HAP-1 (cell line): Measurements from ENCODE around the gene HMG20B.
"Not testable (repeated sequence)": the region's sequence is repeated elsewhere in the genome, so short reads cannot be mapped to it uniquely, and the experiment has no call there.

Source experiments
- DNase-seq, 2 experiments: peaks; one replicate each; pipeline ENCODE4 v3.0.0-alpha.2; 2016 to 2020; ENCODE audit warnings: low spot score in 2 of 2
- H3K27me3 ChIP-seq: fragments of 250-450 bp; sonication (Bioruptor Pico); 2 replicates; pipeline ENCODE4 v1.5.1; 2020; ENCODE audit warnings: low read depth, mild to moderate bottlenecking, moderate library complexity
- H3K36me3 ChIP-seq: fragments of 250-450 bp; sonication (Bioruptor Pico); replicated peaks from 2 replicates; pipeline ENCODE4 v1.5.1; 2020; ENCODE audit warnings: mild to moderate bottlenecking
- H3K4me1 ChIP-seq: fragments of 250-450 bp; sonication (Bioruptor Pico); 2 replicates; pipeline ENCODE4 v1.5.1; 2020; ENCODE audit warnings: mild to moderate bottlenecking
- H3K4me3 ChIP-seq: fragments of 250-450 bp; sonication (Bioruptor Pico); 2 replicates; pipeline ENCODE4 v1.5.1; 2020; ENCODE audit warnings: mild to moderate bottlenecking, moderate library complexity
- H3K9me3 ChIP-seq: fragments of 250-450 bp; sonication (Bioruptor Pico); 2 replicates; pipeline ENCODE4 v1.5.1; 2020; ENCODE audit warnings: mild to moderate bottlenecking, moderate library complexity
- in situ Hi-C: fragments of 300-500 bp; cut with MboI; formaldehyde crosslinking; loops from 3 replicates; pipeline ENCODE4 v1.14.3; 2020; ENCODE audit warnings: low sequenced_read_pairs, inconsistent platforms, mixed read lengths

Gene HMG20B

GRCh38 chr19:3575949-3576673 is 3.4 kb downstream of the HMG20B start:
- no peak overlapping the region for H3K4me3 ChIP-seq
- no peak for DNase-seq
- no peaks in the 10 kb centered on the region for H3K9me3 ChIP-seq
- H3K4me1 ChIP-seq: peaks cover 4% of the 10 kb centered on the region
- no peaks in the 10 kb centered on the region for H3K27me3 ChIP-seq
- peaks cover 22% of the 10 kb centered on the region for H3K36me3 ChIP-seq
- in situ Hi-C loops: no loop called here

- H3K9me3 ChIP-seq: no peaks in the 10 kb centered on the region
- peaks cover 22% of the 10 kb centered on the region for H3K36me3 ChIP-seq
- peak in 1 of 2 experiments; percentile 32 for DNase-seq
- H3K4me3 ChIP-seq: no peak overlapping the region
- peaks cover 4% of the 10 kb centered on the region for H3K4me1 ChIP-seq
- H3K27me3 ChIP-seq: no peaks in the 10 kb centered on the region
- in situ Hi-C loops: no loop called here
Measured at GRCh38 chr19:3576696-3577443, 4.1 kb downstream of the HMG20B start.

- no peak for DNase-seq
- in situ Hi-C loops: no loop called here
- Histone ChIP-seq H3K4me1 (no peaks in the 10 kb centered on the region), H3K9me3 (no peaks in the 10 kb centered on the region), H3K4me3 (no peak overlapping the region), H3K36me3 (peaks cover 22% of the 10 kb centered on the region), H3K27me3 (no peaks in the 10 kb centered on the region)
Measured at GRCh38 chr19:3577723-3578344, 5.1 kb downstream of the HMG20B start.

GRCh38 chr19:3578390-3578789 is 5.6 kb downstream of the HMG20B start:
- Histone ChIP-seq H3K9me3 (no peaks in the 10 kb centered on the region), H3K4me3 (no peak overlapping the region), H3K4me1 (no peaks in the 10 kb centered on the region), H3K36me3 (peaks cover 22% of the 10 kb centered on the region), H3K27me3 (no peaks in the 10 kb centered on the region)
- in situ Hi-C loops: no loop called here
- no peak for DNase-seq

GRCh38 chr19:3580156-3580934 is 7.6 kb downstream of the HMG20B start:
- Histone ChIP-seq H3K4me1 (no peaks in the 10 kb centered on the region), H3K9me3 (no peaks in the 10 kb centered on the region), H3K36me3 (peaks cover 11% of the 10 kb centered on the region), H3K27me3 (no peaks in the 10 kb centered on the region), H3K4me3 (no peak overlapping the region)
- in situ Hi-C loops: no loop called here
- DNase-seq: no peak

- H3K4me1 ChIP-seq, in situ Hi-C loops, H3K9me3 ChIP-seq, H3K4me3 ChIP-seq, H3K36me3 ChIP-seq, H3K27me3 ChIP-seq, DNase-seq: not testable (repeated sequence)
Measured at GRCh38 chr19:3581792-3582191, 9.0 kb downstream of the HMG20B start.

GRCh38 chr19:3584036-3584802 is 11.5 kb downstream of the HMG20B start:
- H3K4me3 ChIP-seq, H3K4me1 ChIP-seq, H3K9me3 ChIP-seq, H3K36me3 ChIP-seq, H3K27me3 ChIP-seq, DNase-seq, in situ Hi-C loops: not testable (repeated sequence)

- peak in 1 of 2 experiments; percentile 43 for DNase-seq
Measured at GRCh38 chr19:3585301-3586126, 12.8 kb downstream of the HMG20B start, which contains the start of gene GIPC3. TSS of gene GIPC3 (plus strand) at chr19:3585478. CDS start at chr19:3585598, 120 bp downstream.

GRCh38 chr19:3586127-3586626 is 13.4 kb downstream of the HMG20B start:
- peaks cover 3% of the 10 kb centered on the region; the same call in 1 of the 2 replicates for H3K4me1 ChIP-seq
- no peaks in the 10 kb centered on the region for H3K9me3 ChIP-seq
- DNase-seq: peak in 1 of 2 experiments; percentile 70
- peak overlapping the region; percentile 32 for H3K4me3 ChIP-seq
- peaks cover 5% of the 10 kb centered on the region for H3K27me3 ChIP-seq
- in situ Hi-C loops: no loop called here
- no peaks in the 10 kb centered on the region for H3K36me3 ChIP-seq

More at GRCh38 chr19:3585301-3586126, 12.8 kb downstream of the HMG20B start, which contains the start of gene GIPC3:
- Histone ChIP-seq H3K9me3 (no peaks in the 10 kb centered on the region), H3K4me1 (peaks cover 3% of the 10 kb centered on the region; the same call in 1 of the 2 replicates), H3K27me3 (peaks cover 5% of the 10 kb centered on the region), H3K4me3 (peak within 1 kb of the TSS; percentile 32), H3K36me3 (no peaks in the 10 kb centered on the region)
- in situ Hi-C loops: no loop called here

GRCh38 chr19:3586707-3587346 is 14.1 kb downstream of the HMG20B start:
- Histone ChIP-seq H3K9me3 (no peaks in the 10 kb centered on the region), H3K36me3 (no peaks in the 10 kb centered on the region), H3K4me3 (no peak overlapping the region), H3K27me3 (peaks cover 5% of the 10 kb centered on the region), H3K4me1 (peaks cover 3% of the 10 kb centered on the region; the same call in 1 of the 2 replicates)
- in situ Hi-C loops: no loop called here
- DNase-seq: no peak

GRCh38 chr19:3589439-3589838 is 16.7 kb downstream of the HMG20B start:
- no peak for DNase-seq
- in situ Hi-C loops: no loop called here
- no peak overlapping the region for H3K4me3 ChIP-seq
- H3K36me3 ChIP-seq: no peaks in the 10 kb centered on the region
- H3K27me3 ChIP-seq: peaks cover 5% of the 10 kb centered on the region
- no peaks in the 10 kb centered on the region for H3K9me3 ChIP-seq
- peaks cover 3% of the 10 kb centered on the region; the same call in 1 of the 2 replicates for H3K4me1 ChIP-seq
